Esophagus squamous epithelium (tissue), 5 donors: ENCODE results near the gene RPRML. TPM values are rescaled to one million over a fixed set of nuclear protein-coding genes. Genes with fewer than 3 reads are reported as not detected.

Experiments
- DNase-seq: peaks from one replicate; lab custom pipeline; 2025; lab: John Stamatoyannopoulos, UW
- H3K27ac ChIP-seq, 4 donors: fragments of 200-600 bp; sonication (generic); one replicate each; pipeline ENCODE4 v1.5.1; 2016 to 2019; ENCODE audit warnings: mild to moderate bottlenecking in 1 of 4
- H3K27me3 ChIP-seq, 4 donors: fragments of 200-600 bp; sonication (generic); 1 replicate in 3 of 4; 2 replicates in 1 of 4; pipeline versions ENCODE4 v1.5.1 to v1.6.0; 2017 to 2021; ENCODE audit warnings: antibody characterized with exemption in 1 of 4
- H3K36me3 ChIP-seq, 3 donors: fragments of 200-600 bp; sonication (generic); one replicate each; pipeline ENCODE4 v1.5.1; 2016 to 2019
- H3K4me1 ChIP-seq, 3 donors: fragments of 200-600 bp; sonication (generic); one replicate each; pipeline ENCODE4 v1.5.1; 2017 to 2019
- H3K4me3 ChIP-seq, 4 donors: fragments of 200-600 bp; sonication (generic); 1 replicate in 3 of 4; 2 replicates in 1 of 4; pipeline ENCODE4 v1.5.1; 2016 to 2019; ENCODE audit warnings: mild to moderate bottlenecking in 2 of 4, moderate library complexity in 1 of 4
- H3K9me3 ChIP-seq, 3 donors: fragments of 200-600 bp; sonication (generic); one replicate each; pipeline ENCODE4 v1.5.1; 2016 to 2019
- POLR2A ChIP-seq, 4 donors: fragments of 450-650 bp; IDR thresholded peaks; one replicate each; pipeline ENCODE4 v1.6.1; 2017; ENCODE audit warnings: antibody characterized with exemption in 4 of 4, mild to moderate bottlenecking in 4 of 4, moderate library complexity in 3 of 4
- WGBS, 2 donors: methylation state at CpG; one replicate each; pipeline ENCODE4 v1.1.5; 2018; 5-methylcytosine and 5-hydroxymethylcytosine counted together
- intact Hi-C: fragments of 100-400 bp; cut with DNase I; formaldehyde crosslinking; loops from one replicate; pipeline ENCODE4 v1.15.0; 2022
- total RNA-seq, 4 donors: library from RNA; depleted of rRNA; stranded (reverse); fragments of >200 nt; gene quantifications; one replicate each; pipeline ENCODE4 v1.1.0, GENCODE V29; 2016
- TF ChIP-seq, protein P1 (sequence below), 6 experiments: fragments of 450-650 bp in 4 of 6; fragments of 200-600 bp in 2 of 6; sonication (generic) in 2 of 6; IDR thresholded peaks; one replicate each; pipeline ENCODE4 v1.5.1; 2016 to 2019; ENCODE audit warnings: antibody characterized with exemption in 6 of 6, mild to moderate bottlenecking in 4 of 6, moderate library complexity in 4 of 6
- donor health status: DM: yes; HTN: yes; CAD: no.

RPRML gene
- total RNA-seq, 4 donors from 2014 or later, result 0.57 to 1.3 TPM; not detected in 2

DNA sequence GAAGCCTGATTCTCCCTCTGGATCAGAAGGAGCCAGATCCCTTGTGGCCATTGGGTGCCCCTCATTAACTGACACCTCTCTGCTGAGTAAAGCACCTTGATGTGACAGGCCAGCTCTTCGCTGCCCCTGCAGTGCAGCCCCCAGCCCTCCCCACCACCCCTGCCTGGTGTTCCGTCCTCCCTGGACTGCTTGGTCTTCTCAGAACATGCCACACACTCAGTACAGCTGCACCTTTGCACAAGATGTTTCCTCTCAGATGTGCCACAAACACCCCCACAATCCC lies 35.9 kb downstream of the RPRML start:
- Histone ChIP-seq H3K4me1 (peaks cover 14 to 51% (median 16%) of the 10 kb centered on the region in 3 donors), H3K27me3 (no peaks in the 10 kb centered on the region), H3K36me3 (peaks cover 0 to 38% (median 9%) of the 10 kb centered on the region in 3 donors), H3K4me3 (no peak overlapping the region), H3K9me3 (no peaks in the 10 kb centered on the region), H3K27ac (no peak overlapping the region)
- DNase-seq, result no peak
- TF ChIP-seq POLR2A (IDR thresholded peaks at IDR 0.05), result no peak
- TF ChIP-seq, protein P1, sequence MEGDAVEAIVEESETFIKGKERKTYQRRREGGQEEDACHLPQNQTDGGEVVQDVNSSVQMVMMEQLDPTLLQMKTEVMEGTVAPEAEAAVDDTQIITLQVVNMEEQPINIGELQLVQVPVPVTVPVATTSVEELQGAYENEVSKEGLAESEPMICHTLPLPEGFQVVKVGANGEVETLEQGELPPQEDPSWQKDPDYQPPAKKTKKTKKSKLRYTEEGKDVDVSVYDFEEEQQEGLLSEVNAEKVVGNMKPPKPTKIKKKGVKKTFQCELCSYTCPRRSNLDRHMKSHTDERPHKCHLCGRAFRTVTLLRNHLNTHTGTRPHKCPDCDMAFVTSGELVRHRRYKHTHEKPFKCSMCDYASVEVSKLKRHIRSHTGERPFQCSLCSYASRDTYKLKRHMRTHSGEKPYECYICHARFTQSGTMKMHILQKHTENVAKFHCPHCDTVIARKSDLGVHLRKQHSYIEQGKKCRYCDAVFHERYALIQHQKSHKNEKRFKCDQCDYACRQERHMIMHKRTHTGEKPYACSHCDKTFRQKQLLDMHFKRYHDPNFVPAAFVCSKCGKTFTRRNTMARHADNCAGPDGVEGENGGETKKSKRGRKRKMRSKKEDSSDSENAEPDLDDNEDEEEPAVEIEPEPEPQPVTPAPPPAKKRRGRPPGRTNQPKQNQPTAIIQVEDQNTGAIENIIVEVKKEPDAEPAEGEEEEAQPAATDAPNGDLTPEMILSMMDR (IDR thresholded peaks at IDR 0.05), result no peak
- no CpG with 5 or more reads among the region's 2 CpGs for WGBS, 2 donors
- intact Hi-C loops, result loop anchor here (10.0 kb wide), 1 partner anchor 62 kb away; no protein-coding TSS in a partner anchor

DNA sequence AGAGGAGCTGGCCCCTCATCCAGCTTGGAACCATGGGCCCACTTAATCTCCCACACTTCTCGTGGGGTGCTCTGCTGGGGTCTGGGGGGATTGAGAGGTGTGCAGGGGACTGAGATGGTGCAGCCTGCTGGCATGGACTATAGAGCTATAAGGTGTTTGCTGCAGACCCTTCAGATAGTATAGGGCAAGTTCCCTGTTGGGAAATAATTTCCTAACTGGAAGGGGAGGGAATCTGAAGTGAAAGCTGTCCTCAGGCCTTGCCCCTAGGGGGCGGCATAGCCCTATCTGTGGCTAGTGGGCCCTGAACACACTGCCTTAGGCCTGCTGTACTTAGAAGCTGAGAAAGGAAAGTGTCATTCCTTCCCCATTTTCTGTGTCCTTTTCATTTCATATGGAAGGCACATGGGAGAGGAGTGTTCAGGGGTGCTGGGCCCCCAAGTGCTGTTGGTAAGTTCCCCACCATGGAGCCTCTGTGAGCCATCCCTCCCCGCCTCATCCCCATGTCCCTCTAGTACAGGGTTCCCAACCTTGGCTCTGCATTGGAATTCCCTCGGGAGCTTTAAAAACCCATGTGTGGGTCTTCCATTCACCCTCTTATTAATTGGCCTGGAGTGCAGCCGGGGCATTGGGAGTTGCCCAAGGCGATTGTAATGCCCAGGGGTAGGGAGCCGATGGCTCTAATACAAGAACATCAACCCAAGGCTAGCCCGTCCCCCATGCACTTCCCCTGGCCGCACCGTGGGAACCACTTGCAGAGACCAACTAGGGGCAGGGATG lies 36.4 kb downstream of the RPRML start:
- no peak for DNase-seq
- 42 to 87% methylated on average over 2 to 3 of the region's 10 CpGs for WGBS, 2 donors
- no peaks in the 10 kb centered on the region for H3K27me3 ChIP-seq
- intact Hi-C loops, result loop anchor here (10.0 kb wide), 1 partner anchor 62 kb away; no protein-coding TSS in a partner anchor
- TF ChIP-seq POLR2A (IDR thresholded peaks at IDR 0.05), result no peak
- TF ChIP-seq, protein P1 (IDR thresholded peaks at IDR 0.05), result peak; percentile 37 to 81 (median 72)
- H3K4me1 ChIP-seq, result peaks cover 14 to 46% (median 16%) of the 10 kb centered on the region in 3 donors
- H3K4me3 ChIP-seq, result no peak overlapping the region
- no peaks in the 10 kb centered on the region for H3K9me3 ChIP-seq
- H3K27ac ChIP-seq, result no peak overlapping the region
- peaks cover 0 to 44% (median 14%) of the 10 kb centered on the region in 3 donors for H3K36me3 ChIP-seq

DNA sequence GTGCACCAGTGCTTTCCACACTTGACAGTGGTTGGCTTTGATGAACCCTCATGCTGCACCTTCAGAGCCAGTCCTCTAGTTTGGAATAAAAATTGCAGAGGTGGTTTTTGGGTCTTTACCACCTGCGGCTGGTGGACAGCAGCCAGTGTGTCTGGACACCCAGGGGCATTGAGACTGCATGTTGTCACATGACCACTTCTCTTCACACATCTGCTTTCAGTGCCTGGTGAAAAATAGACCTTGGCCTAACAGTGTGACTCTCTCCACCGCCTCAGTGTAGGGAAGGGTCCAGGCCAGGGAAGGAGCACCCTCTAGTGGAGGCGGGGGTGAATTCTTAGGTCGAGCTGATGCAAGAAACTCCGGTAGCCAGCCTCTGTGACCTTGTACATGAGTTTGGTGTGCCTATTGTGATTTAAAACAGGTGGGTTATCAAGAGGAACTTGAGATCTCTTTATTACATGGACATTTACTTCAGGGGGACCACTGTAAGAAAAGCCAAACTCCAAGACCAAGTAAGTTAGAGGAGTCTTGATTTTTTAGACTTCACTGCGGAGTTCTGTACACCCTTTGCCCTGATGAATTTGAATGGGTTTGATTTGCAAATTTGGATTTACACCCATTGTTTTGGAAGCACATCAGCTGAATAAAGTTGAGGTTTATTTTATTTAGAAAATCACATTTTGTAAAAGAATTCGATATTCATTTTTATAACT lies 38.2 kb downstream of the RPRML start:
- no peak overlapping the region for H3K4me3 ChIP-seq
- intact Hi-C loops, result loop anchor here (10.0 kb wide), 1 partner anchor 64 kb away; no protein-coding TSS in a partner anchor
- DNase-seq, result peak; percentile 17
- H3K4me1 ChIP-seq, result peaks cover 14 to 35% (median 16%) of the 10 kb centered on the region in 3 donors
- H3K9me3 ChIP-seq, result no peaks in the 10 kb centered on the region
- peaks cover 5 to 62% (median 21%) of the 10 kb centered on the region in 3 donors for H3K36me3 ChIP-seq
- no peaks in the 10 kb centered on the region for H3K27me3 ChIP-seq
- H3K27ac ChIP-seq, result no peak overlapping the region
- no peak for TF ChIP-seq POLR2A (IDR thresholded peaks at IDR 0.05)
- TF ChIP-seq, protein P1 (IDR thresholded peaks at IDR 0.05), result peak; percentile 65 to 79 (median 71)
- WGBS, 2 donors, result 35 to 62% methylated on average over 4 to 6 of the region's 7 CpGs

DNA sequence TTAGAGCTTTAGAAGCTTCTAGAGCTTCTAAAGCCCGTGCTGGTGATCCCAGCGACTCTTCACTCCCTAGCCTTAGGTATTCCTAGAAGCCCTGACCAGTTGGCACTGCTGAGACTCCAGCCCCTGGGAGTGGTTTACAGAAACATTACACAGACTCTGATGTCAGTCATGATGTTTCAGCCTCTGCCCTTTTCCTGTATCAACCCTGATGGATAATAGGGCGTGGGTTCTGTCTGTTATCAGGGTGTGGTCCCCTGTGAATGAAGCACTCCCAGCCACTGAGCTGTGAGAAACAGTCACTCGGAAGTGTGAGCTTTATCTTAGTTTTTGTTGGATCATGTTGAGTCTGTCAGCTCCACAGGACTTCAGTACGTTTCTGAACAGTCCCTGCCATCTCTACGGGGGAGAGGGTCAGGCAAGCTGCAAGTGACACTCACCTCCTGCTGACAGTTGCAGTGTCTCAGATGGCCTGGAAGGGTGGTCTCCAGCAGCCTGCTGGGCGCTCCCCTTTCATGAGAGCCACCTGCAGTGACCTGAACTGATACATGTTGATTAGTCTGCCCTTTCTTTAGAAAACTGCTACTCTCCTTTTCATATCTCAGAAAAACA lies 43.3 kb downstream of the RPRML start:
- H3K27ac ChIP-seq, result peak overlapping the region in 1 of 4 donors; percentile 17

More for the DNA sequence above, 43.3 kb downstream of the RPRML start:
- Histone ChIP-seq H3K27me3 (no peaks in the 10 kb centered on the region), H3K4me3 (no peak overlapping the region), H3K9me3 (no peaks in the 10 kb centered on the region), H3K4me1 (no peaks in the 10 kb centered on the region), H3K36me3 (peaks cover 22 to 100% (median 48%) of the 10 kb centered on the region in 3 donors)
- DNase-seq, result no peak
- WGBS, 2 donors, result 72 to 86% methylated on average over 3 to 5 of the region's 7 CpGs
- intact Hi-C loops, result no loop called here
- TF ChIP-seq POLR2A (IDR thresholded peaks at IDR 0.05), result no peak
- TF ChIP-seq, protein P1 (IDR thresholded peaks at IDR 0.05), result no peak
